HG03097 (cell line): ENCODE measurements around the gene CLDN15.

Experiments
- ATAC-seq: cut with Tn5 transposase; IDR thresholded peaks from one replicate; pipeline ENCODE4 v1.9.1; 2021; ENCODE audit not compliant: unreplicated experiment, low FRiP score

Gene CLDN15

GRCh38 chr7:101244375-101245146 lies 7.0 kb upstream of the CLDN15 start, which contains the start of gene FIS1:
Gene FIS1, minus strand, starts transcription at chr7:101245081. Its CDS starts 77 bp downstream, at chr7:101245004.
- ATAC-seq, result peak; percentile 82

GRCh38 chr7:101243646-101244374 lies 6.2 kb upstream of the CLDN15 start:
- no peak for ATAC-seq

DNA sequence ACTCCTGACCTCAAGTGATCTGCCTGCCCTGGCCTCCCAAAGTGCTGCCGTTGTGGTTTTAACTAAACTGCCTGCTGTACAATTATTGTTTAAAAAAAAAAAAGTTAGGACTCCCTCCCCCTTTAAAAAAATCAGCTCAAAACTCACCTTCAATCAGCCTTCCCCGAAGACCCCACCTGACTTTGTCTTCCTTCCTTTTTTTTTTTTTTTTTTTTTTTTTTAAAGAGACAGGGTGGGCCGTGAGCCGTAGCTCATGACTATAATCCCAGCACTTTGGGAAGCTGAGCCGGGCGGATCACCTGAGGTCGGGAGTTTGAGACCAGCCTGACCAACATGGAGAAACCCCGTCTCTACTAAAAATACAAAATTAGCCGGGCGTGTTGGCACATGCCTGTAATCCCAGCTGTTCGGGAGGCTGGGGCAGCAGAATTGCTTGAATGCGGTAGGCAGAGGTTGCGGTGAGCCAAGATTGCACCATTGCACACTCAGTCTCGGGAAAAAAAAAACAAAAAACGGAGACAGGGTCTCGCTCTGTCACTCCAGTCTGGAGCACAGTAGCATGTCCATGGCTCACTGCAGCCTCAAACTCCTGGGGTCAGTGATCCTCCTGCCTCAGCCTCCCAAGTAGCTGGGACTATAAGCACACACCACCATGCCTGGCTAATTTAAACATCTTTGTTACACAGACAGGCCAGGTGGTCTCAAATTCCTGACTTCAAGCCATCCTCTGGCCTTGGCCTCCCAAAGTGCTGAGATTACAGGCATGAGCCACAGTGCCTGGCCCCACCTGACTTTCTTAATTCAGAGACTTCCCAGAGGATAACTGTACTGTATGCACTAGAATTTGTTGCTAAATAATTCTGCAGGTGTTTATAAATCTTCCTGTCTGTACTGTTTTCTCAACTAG lies 4.1 kb upstream of the CLDN15 start:
- no peak for ATAC-seq

DNA sequence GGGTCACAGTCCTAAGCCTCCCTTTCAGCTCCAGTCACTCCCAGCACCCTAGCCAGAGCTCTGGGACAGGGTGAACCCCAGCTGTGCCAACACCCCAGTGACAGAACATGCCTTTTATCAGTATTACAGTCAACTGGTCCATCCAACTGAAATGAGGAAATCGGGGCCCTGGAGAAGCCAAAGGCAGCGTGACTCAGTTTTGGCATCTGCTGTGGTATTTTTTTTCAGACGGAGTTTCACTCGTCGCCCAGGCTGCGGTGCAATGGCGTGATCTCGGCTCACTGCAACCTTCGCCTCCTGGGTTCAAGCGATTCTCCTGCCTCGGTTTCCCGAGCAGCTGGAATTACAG lies 3.4 kb upstream of the CLDN15 start:
- no peak for ATAC-seq

- no peak for ATAC-seq
Observed at GRCh38 chr7:101240226-101241014, 2.8 kb upstream of the CLDN15 start.

DNA sequence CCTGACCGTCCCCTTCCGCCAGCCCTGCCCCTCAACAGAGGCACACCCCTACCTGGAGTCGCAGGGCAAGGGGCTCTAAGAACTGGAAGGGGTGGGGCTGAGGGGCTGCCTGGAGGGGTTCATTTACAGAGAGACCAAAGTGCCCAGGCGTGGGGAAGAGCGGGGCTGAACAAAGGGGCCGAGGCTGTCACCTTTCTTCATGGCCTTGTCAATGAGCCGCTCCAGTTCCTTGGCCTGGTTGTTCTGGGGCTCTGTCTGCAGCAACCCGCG lies 2.3 kb upstream of the CLDN15 start:
- ATAC-seq, result no peak

DNA sequence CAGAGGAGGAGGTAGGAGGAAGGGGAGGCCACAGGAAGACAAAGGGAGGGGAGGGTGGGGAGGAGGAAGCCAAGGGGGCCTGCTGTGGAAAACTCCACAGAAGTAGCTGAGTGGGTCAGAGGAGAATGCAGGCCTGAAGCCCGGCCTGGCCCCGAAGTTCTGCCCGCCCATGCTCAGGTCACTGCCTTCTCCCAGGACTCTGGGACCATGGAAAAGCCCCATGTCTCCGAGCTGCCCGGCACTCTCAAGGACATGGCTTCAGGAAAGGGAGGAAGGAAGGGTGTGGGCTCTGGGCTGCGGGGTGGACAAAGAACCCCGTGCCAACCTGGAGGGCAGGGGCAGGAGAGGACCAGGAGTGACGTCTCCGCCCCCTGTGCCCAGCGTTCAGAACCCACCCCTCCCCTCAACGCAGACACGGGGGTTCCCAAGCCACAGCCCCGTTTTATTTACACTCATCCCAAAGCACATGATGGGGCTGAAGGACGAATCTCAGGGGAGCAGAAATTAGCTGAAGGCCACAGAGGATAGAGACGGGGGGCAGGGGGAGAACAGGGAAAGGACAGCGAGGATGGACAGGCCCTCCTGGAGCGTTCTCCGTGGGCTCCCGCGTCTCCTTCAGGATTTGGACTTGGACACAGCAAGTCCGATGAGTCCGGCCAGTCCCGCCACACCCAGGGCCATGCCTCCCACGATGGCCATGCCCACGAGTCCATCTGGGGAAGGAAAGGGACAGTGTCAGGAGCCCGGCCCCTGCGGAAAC lies 1.8 kb upstream of the CLDN15 start:
- no peak for ATAC-seq

DNA sequence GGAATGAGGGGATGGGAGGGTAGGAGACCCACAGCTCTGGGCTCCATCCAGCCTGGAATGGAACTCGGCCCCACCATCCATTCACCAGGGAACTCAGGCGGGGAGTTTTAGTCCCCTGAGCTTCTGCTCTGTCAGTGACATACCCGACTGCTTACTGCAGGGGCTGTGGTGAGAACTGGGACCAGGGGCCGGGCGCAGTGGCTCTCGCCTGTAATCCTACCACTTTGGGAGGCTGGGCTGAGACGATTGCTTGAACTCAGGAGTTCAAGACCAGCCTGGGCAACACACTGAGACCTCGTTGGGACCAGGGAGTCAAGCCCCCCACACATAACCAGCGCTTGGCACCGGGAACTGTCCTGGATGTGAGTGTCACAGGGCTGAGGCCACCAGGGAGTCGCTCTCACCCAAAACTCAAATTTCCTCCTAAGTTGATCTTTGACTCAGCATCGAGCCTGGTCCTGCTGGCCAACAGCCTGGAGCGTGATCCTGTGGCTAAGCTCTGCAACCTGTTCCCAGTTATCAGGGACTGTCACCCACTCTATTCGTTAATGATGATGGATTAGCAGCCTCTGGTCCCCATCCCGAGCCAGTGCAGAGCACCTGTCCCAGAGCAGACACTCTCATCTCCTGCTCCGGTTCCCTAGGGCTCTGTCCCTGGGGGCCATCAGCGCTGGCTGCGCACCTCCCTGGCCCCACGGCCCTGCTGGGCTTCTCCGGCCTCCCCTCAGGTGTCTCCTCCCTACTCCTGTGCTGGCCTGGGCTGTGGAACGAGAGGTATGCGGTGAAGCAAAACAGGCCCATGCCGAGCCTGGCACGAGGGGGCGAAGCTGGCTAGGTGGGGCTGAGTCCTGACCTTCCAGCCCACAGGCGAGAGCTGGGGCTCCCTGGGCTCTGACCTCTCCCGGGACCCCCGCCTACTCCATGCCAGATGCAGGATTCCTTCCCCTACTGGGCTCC lies 902 bp upstream of the CLDN15 start:
- no peak for ATAC-seq

DNA sequence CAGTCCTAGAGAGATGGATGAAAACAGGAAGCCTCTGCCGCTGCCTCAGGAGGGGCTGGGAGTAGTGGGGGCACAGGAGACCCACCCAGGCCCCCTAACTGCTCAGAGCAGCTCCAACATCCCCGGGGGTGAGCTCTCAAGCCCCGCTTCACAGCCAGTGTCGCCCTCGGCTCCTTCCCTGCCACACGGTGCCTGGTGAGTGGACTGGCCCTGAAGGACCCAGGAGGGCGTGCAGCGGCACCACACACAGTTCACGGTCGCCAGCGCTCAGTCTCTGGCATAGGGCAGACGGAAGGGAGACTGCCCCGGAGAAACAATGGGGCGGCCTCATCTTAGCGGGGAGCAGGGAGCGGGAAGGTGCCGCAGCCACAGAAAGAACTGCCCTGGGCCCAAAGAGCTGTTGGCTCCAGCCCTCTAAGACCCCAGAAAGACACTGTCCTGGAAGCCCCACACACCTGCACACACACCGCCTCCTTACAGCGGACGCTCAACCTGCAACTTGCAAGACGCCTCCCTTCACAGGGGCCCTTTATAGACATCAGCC lies 1.2 kb downstream of the CLDN15 start:
- no peak for ATAC-seq

- ATAC-seq, result no peak
Observed at GRCh38 chr7:101235522-101235921, 2.1 kb downstream of the CLDN15 start.

DNA sequence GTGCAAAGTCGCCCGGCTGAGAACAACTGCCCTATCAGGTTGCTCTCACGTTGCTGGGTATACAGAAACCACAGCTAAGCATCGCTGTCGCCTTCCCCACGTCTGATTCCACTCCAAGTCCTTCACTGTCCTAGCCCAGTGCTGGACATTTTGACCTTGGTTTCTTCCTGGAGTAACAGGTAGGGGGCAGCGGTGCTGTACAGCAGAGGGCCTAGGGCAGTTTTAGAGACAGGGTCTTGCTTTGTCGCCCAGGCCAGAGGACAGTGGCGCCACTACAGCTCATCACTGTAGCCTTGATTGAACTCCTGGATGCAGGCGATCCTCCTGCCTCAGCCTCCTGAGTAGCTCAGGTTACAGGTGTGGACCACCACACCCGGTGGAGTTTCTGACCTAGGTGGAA lies 2.6 kb downstream of the CLDN15 start:
- ATAC-seq, result no peak

GRCh38 chr7:101234636-101235035 lies 3.0 kb downstream of the CLDN15 start:
- ATAC-seq, result no peak

DNA sequence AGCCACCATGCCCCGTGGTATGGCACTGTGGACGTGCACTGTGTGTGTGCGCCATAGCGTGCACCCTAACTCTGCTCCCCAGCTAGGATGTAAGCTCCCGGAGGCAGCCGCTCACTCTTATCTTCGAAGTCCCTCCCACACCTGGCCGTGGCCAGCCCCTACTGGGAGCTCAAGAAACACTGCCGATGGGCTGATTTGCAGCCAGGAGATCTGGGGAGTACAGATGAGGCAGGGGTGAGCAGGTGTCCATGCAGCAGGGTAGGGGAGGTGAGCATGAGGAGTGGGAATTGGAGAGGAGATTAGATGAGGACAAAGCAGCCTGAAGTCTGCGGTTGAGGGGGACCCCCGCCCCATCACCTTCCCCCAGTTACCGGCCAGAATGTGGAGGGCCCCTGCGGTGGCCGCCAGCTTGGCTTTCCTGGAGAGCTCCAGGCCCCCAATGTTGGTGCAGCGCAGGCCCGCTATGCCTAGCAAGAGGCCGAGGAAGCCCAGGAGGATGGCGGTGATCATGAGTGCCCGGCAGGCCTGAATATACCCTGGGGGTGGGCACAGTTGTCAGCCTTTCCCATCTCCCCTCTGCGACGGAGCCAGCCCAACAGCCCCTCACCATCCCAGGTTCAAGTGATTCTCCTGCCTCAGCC lies 3.6 kb downstream of the CLDN15 start:
- no peak for ATAC-seq

DNA sequence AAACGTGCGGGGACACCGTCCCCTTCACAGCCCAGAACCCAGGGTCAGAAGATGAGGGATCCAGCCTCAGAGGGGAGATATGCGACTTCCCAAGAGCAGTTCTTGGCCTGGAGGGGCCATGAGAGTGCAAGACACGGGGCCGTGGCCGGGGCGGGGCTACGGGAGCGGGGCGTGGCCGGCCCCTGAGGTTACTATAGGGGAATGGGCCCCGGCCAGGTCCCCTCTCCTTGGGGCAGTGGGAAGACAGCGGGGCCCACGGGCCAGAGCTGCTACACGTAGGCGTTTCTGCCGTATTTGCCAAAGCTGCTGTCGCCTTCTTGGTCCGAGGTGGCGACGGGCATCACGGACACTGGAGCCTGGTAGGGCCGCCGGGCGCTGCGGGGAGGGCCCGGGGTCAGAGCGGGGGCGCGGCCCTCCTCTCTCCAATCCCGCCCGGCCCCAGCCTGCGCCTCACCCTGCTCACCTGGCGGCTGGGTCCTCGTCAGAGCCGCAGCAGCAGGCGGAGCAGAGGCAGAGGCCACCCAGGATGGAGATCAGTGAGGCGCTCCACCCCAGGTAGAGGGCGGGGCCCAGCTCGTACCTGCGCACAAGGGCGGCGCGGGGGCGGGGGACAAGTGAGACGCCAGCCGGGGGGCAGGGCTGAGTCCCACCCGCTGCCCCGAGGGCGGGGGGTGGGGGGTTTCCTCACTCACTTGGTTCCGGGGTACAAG lies 5.3 kb downstream of the CLDN15 start:
- no peak for ATAC-seq

GRCh38 chr7:101231644-101232043 lies 6.0 kb downstream of the CLDN15 start:
- no peak for ATAC-seq

- no peak for ATAC-seq
Observed at GRCh38 chr7:101226721-101227120, 10.9 kb downstream of the CLDN15 start.

DNA sequence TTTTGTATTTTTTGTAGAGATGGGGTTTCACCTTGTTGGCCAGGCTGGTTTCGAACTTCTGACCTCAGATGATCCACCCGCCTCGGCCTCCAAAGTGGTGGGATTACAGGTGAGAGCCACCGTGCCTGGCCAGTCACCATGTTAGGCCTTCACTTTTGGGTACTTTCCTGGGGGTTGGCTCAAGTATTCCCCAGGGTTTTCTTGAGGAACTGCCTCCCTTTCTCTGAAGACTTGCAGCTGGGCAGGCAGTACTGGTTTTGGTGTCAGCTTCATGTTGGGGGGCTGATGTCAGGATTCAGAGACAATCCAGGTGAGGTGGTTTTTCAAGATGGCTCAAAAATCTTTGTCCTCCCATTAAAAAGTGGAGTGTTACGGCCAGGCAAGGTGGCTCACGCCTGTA lies 12.0 kb downstream of the CLDN15 start:
- ATAC-seq, result no peak
